Vagina (tissue), 2 donors: Measurements from ENCODE around the gene KRTAP19-1.

Source experiments
- CTCF ChIP-seq, 3 experiments: fragments of 450-650 bp in 2 of 3; fragments of 200-600 bp in 1 of 3; sonication (generic) in 1 of 3; IDR thresholded peaks; one replicate each; pipeline ENCODE4 v1.5.1; 2017 to 2019; ENCODE audit warnings: antibody characterized with exemption in 3 of 3, mild to moderate bottlenecking in 2 of 3, moderate library complexity in 2 of 3
- POLR2A ChIP-seq, 2 donors: fragments of 450-650 bp; IDR thresholded peaks; one replicate each; pipeline ENCODE4 v1.6.1; 2017; ENCODE audit warnings: antibody characterized with exemption in 2 of 2, mild to moderate bottlenecking in 2 of 2, moderate library complexity in 2 of 2
- POLR2AphosphoS5 ChIP-seq, 2 donors: sonication (generic); formaldehyde crosslinking; IDR thresholded peaks; one replicate each; pipeline ENCODE4 v1.9.0; 2017; ENCODE audit warnings: antibody characterized with exemption in 2 of 2, mild to moderate bottlenecking in 2 of 2, low read depth in 1 of 2; ENCODE audit not compliant: insufficient read depth in 1 of 2

GRCh38 chr21:30518876-30519275, 38.7 kb upstream of the KRTAP19-1 start:
- TF ChIP-seq CTCF (IDR thresholded peaks at IDR 0.05) (no peak), POLR2AphosphoS5 (IDR thresholded peaks at IDR 0.05; ENCODE audit: insufficient read depth in 1 of 2, low read depth in 1 of 2) (no peak), POLR2A (IDR thresholded peaks at IDR 0.05) (no peak)
